ENCODE results near the gene TRAPPC6A. TPM values are rescaled to one million over a fixed set of nuclear protein-coding genes. Genes with fewer than 3 reads are reported as not detected.
A peak's percentile ranks its signal among the peaks of the same experiment; 100 is the strongest.

Gene TRAPPC6A
- total RNA-seq, 1 experiment from 2014 or later: 14.5 TPM

DNA sequence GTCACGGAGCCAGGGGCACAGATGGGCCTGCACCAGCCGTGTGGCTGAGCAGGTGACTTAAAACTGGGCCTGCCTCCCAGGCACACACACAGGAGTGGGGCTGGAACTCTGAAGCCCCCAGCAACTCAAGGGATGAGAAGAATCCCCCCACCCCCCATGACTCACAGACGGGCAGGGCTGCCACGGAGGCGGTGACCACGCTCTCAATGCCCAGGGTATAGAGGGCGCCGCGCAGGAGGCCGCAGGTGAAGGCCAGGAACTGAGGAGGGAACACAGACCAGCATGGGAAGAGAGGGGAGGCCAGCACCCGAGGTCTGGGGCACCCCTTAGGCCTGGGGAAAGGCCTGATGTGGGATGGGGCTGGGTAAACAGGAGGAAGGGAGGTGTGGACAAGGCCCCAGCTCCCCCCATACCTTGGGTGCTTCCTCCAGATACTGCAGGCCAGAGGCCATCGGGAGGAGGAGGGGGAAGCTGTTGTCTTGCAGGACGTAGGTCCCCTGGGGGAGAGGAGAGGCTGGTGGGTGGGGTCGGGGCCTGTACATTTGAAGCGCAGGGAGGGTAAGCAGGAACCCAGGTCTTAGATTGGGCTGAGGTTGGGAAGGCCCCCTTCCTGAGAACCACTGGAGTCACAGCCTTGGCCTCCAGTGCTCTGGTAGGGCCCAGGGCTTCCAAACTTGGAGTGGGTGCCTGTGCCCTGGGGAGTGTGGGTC lies 14.1 kb downstream of the TRAPPC6A start:
- no peak for DNase-seq (ENCODE audit: low spot score)

DNA sequence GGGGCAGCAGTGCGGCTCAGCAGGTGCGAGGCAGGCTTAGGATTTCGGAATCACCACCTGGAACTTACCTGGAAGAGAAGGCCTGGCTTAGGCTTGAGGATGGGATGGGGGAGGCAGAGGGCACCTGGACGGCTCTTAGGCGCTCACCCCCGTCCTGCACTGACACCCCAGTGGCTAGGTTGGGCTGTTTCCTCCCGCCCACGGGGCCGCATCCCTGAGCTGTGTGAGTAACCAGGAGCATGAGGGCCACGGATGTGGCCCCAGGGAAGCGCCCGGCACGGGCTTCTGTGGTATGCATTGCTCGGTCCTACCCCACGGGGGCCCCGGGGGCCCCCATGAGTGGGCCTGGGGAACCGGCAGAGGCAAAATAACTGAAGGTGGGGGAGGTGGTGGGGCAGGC lies 14.9 kb downstream of the TRAPPC6A start:
- no peak for DNase-seq (ENCODE audit: low spot score)

DNA sequence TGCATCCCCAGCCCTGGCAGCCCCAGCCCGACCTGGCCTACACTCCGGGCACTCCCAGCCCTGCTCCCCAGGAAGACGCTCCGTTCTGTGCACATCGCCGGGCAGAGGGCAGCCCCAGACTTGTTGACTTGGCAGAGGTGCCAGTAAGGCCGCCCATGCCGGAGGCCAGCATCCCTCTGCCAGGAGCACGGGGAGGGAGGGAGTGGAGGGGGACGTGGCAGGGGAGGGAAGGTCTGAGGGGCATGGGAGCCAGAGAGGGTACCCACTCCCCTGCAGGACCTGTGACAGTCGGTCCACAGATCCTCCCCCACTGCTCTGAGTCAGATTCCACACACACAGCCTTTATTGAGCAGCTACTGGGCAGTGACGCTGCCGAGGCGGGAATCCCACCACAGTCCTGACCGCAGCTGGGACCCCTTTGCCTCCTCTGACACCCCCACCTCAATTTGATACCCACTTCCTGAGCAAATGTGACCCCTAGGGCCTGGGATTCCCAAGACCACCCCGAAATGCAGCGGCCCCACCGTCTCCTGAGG lies 15.4 kb downstream of the TRAPPC6A start:
- no peak for DNase-seq (ENCODE audit: low spot score)

DNA sequence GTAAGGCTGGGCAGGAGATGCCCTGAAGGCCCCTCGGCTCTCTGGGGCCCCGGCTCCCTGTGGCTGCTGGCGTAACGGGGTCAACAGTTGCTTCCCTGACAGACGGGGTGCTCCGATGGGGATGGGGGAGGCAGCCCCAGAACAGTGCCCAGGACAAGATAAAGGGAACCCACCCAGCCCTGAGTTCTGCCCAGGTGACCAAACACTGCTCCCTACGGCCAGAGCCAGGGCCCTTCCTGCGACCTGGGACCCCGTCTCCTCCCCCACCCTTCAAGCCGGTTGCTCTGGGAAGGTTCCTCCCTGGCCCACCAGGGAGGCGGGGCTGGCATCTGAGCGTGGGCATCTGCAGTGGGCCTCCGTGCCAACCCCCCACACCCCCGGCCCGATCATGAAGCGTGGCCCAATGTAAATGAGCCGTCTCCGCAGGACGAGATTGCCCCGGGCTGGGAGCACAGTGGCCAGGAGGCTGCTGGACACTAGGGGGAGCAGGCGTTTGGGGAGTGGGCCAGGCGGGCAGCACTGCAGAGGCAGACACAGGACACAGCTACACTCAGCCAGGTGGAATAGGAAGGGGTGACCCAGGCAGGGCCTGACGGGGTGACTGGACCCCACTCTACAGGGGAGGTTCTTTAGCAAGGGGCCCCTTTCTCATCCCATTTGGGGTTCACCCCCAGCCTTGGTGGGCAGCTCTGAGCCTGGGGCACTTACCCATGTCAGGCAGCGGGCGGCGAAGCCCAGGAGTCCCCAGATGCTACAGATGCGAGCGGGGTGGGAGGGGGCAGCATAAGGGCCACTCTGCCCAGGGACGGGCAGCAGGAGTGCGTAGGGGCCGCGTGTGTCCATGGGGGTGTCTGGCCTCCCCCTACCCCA lies 16.1 kb downstream of the TRAPPC6A start:
- no peak for DNase-seq (ENCODE audit: low spot score)

GRCh38 chr19:45160870-45161737 lies 16.9 kb downstream of the TRAPPC6A start, which contains the start of gene NKPD1:
TSS of gene NKPD1 (minus strand) at chr19:45160982. CDS start at chr19:45160150, 832 bp downstream.
- no peak for DNase-seq (ENCODE audit: low spot score)

- no peak for DNase-seq (ENCODE audit: low spot score)
These were observed 18.1 kb downstream of the TRAPPC6A start for GRCh38 chr19:45159971-45160324.

- DNase-seq (ENCODE audit: low spot score): no peak
These were observed 18.6 kb downstream of the TRAPPC6A start for GRCh38 chr19:45159210-45159970.

GRCh38 chr19:45158503-45159209 lies 19.4 kb downstream of the TRAPPC6A start:
- no peak for DNase-seq (ENCODE audit: low spot score)

GRCh38 chr19:45156751-45157150 lies 21.3 kb downstream of the TRAPPC6A start:
- no peak for DNase-seq (ENCODE audit: low spot score)

- DNase-seq (ENCODE audit: low spot score): no peak
These were observed 21.9 kb downstream of the TRAPPC6A start for GRCh38 chr19:45156011-45156630.

- peak; percentile 70 for DNase-seq (ENCODE audit: low spot score)
These were observed 23.8 kb downstream of the TRAPPC6A start for GRCh38 chr19:45154064-45154827.

DNA sequence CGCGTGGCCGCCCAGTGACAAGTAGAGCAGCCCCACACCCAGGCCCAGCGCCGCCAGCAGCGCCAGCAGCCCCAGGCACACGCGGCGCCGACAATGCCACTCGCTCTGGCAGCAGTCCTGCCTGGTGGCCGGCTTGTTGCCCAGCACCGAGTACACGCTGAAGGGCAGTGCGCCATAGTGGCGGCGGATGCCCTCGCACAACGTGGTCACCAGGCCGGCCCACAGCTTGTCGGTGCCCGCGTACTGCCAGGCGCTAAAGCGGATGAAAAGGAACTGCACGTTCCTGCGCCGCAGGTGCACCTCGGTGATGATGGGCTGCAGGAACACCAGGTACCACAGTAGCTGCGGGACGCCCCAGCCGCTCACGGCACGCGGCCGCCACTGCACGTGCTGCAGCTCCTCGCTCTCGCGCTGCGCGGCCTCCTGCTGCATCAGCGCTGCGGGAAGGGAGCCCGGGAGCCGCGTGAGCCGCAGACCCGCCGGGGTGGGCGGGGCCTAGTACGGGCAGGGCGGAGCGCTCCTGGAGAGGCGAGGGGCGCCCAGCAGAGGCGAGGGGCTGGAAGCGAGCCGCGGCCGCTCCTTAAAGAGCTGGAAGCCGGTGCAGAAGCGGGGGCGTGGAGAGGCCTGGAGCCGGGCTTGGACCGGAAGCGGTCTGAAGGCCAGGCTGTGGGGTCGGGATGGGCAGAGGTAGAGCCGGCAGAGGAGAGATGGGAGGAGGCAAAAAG lies 24.5 kb downstream of the TRAPPC6A start:
- DNase-seq (ENCODE audit: low spot score): no peak

DNA sequence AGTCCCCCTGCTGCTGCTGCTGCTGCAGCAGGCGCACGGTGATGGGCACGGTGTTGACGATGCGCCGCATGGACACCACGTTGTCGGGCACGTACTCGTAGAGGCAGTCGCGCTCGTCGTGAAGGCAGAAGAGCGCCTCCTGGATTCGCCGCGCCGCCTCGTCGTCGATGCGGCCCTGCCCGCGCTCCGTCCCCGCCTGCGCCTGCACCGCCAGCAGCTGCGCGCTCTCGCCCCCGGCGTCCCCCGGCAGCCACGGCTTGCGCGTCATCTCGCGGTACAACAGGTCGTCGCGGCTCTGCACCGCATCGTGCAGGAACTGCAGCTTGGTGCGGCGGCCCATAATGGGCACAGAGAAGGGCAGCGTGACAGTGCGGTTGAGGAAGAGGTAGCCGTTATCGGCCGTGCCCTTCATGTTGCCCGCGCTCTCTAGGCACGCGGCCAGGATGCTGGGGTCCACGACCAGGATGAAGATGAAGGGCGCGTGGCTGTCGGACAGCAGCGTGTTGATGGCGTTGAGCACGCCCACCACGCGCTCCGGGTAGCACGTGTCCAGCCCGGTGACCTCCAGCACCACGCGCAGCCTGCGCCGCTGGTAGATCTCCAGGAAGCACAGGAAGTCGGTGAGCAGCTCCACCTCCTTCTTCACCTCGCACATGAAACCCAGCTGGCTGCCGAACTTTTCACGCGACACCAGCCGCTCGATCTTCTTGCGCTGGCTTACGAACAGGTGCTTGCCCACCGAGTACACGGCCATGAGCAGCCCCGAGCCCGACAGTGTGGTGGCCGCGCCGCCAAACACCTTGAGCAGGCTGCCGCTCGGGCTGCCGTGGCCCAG lies 25.3 kb downstream of the TRAPPC6A start:
- DNase-seq (ENCODE audit: low spot score): no peak

GRCh38 chr19:45151821-45152503 lies 26.1 kb downstream of the TRAPPC6A start:
- no peak for DNase-seq (ENCODE audit: low spot score)

DNA sequence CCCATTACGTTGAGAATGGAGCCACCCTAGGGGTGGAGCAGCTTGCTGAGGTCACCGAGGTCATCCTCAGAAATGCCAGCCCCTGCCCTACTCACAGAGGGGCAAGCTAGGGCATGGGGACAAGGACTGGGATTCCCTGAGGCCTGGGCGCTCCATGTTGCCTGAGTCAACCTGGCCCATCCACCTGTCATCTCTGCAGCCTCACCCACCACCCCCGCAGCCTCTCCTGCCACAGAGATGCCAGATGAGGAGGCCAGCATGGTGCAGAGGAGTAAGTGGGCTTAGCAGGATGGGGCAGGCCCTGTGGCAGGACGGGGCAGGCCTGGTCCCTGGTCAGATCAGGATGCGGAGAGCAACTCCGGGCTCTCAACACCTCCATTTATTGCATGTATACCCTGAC lies 26.7 kb downstream of the TRAPPC6A start:
- no peak for DNase-seq (ENCODE audit: low spot score)

DNA sequence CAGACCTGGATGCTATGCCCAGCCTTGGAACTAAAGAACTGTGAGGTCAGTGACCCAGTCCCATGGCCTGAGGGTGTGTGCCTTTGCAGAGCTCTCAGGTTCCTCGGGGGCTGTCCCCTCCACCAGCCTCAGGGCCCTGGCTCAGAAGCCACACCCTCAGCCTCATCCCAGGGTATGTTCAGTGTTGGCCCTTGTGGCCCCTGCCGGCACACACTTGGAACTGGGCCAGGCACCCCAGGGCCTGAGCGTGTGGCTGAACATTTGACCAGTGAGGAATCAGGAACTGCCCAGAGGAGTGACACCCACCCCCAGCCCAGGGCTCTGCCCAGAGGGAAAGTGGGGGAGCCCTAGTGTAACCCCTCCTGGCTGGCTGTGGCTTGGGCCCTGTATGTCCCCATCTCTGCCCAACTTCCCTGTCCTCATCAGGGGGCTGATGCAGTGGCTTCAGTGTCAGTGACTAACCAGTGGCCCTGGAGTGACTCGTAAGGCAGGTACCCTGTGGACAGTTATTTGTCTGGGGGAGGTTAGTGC lies 27.2 kb downstream of the TRAPPC6A start:
- no peak for DNase-seq (ENCODE audit: low spot score)

DNA sequence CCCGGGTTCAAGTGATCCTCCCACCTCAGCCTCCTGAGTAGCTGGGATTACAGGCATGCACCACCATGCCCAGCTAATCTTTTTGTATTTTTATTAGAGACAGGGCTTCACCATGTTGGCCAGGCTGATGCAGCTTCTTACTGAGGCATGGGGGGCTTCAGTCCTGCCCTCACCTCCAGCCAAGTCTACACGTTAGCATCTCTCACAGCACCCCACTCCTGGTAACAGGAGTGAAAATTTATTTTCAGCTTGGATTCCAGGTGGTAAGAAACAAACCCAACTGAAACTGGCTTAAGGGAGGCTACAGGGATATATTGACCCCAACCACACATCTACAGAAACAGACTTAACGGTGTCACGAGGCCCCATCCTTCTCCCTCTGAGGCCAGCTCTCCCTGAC lies 27.9 kb downstream of the TRAPPC6A start:
- DNase-seq (ENCODE audit: low spot score): no peak
